Stimulated activated CD4-positive, alpha-beta T cell treated with anti-CD3 and anti-CD28 coated beads, Interleukin-12 subunit alpha, Interleukin-12 subunit beta, amount 100 ng/mL, for 24 hours (primary cell): Measurements from ENCODE around the gene SMIM11.
"Not testable (repeated sequence)": the region's sequence is repeated elsewhere in the genome, so short reads cannot be mapped to it uniquely, and the experiment has no call there.

Experiments used
- DNase-seq, 2 experiments: peaks; one replicate each; pipeline ENCODE4 v3.0.0-alpha.2; 2020; ENCODE audit warnings: low read depth in 2 of 2

SMIM11 gene

DNA sequence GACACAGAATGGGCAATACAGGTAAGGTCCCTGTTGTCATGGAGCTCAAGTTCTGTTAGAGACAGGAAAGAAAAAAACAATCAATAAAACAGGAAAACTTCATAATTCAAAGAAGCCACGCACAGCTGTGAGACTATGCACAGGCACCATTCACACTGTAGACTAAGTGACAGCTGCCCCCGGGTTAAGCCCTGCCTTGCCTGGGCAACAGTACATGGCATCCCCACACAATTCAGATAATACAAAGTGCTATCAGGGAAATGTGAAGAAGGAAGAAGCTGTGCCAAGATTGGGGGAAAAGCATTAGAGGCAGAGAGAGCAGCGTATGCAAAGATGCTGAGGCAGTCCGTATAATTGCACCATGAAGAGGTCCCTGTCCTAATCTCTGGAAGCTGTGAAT is 20.5 kb upstream of the SMIM11 start:
- DNase-seq, result no peak

DNA sequence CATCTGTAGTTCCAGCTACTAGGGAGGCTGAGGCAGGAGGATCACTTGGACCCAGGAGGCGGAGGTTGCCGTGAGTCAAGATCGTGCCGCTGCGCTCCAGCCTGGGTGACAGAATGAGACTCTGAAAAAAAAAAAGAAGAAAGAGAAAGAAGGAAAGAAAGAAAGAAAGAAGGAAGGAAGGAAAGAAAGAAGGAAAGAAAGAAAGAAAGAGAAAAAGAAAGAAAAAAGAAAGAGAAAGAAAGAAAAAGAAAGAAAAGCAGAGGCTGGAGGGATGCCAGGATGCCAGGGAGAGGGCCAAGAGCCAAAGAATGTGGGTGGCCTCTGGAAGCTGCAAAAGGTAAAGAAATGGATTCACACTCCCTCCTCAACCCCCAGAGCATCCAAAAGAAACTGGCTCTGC is 19.7 kb upstream of the SMIM11 start:
- no peak for DNase-seq

DNA sequence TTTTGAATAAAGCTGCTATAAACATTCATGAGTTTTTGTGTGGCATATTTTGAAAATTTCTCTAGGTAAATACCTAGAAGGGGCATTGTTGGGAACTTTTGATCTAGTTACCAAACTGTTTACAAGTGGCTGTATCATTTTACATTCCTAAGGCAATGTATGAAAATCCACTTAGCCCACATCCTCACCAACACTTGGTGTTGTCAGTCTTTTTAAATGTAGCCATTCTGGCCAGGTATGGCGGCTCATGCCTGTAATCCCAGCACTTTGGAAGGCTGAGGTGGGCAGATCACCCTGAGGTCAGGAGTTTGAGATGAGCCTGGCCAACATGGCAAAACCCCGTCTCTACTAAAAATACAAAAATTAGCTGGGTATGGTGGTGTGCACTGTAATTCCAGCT is 17.4 kb upstream of the SMIM11 start:
- no peak for DNase-seq

DNA sequence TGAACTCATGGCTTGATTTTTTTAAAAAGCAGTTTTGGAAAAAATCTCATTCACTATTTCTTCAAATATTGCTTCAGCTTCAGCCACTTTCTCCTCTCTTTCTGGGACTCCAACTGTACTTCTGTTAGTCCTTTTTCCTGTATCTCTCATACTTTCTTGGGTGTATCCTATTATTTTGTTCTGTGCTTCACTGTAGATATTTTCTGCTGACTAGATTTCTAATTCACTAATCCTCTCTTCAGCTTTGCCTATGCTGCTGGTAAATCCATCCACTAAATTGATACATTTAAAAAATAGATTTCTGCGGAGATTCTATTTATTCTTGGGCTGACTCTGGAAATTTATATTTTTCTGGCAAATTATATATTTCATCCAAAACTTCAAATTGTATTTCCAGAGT is 16.4 kb upstream of the SMIM11 start:
- DNase-seq, result no peak

DNA sequence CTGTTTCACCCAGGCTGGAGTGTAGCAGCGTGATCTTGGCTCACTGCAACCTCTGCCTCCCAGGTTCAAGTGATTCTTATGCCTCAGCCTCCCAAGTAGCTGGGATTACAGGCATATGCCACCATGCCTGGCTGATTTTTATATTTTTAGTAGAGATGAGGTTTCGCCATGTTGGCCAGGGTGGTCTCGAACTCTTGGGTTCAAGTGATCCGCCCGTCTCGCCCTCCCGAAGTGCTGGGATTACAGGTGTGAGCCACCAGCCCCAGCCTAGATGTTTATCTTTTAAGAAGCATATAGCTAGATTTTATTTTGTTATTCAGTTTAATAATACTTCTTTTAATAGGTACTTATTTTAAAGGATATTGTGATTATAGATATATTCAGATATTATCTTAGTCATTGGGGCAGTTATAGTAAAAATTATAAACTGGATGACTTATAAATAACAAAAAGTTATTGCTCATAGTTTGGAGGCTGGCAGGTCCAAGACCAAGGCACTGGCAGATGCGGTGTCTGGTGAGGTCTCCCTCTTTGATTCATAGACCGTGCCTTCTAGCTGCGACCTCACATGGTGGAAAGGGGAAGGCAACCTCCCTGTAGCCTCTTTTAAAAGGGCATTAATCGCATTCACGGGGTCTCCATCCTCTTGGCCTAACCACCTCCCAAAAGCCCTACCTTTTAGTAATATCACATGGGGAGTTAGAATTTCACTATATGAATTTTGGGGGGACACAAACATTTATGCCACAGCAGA is 14.6 kb upstream of the SMIM11 start:
- DNase-seq, result no peak

DNA sequence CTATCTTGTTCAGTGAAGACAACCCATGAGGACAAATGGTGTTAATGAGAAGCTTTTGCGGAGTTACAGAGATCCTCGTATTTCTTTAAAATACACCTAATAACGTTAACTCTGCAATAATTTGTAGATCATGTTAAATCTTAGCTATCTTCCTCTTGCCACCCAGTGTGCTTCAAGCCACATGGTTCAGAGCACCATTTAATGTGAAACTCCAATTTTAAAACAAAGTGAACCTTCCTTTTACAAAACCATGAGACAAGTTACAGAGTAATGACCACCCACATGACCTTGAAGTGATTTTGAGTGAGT is 13.2 kb upstream of the SMIM11 start:
- no peak for DNase-seq

DNA sequence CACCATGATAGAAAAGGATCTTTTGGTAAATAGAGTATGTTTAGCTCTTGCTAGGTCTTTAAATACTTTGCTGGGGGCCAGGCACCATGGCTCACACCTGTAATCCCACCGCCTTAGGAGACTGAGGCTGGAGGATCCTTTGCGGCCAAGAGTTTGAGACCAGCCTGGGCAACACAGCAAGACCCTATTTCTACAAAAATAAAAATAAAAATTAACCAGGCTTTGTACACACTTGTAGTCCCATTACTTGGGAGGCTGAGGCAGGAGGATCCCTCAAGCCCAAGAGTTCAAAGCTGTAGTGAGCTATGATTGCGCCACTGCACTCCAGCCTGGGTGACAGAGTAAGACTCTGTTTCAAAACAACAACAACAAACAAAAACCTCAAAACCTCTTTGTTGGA is 12.6 kb upstream of the SMIM11 start:
- DNase-seq, result no peak

DNA sequence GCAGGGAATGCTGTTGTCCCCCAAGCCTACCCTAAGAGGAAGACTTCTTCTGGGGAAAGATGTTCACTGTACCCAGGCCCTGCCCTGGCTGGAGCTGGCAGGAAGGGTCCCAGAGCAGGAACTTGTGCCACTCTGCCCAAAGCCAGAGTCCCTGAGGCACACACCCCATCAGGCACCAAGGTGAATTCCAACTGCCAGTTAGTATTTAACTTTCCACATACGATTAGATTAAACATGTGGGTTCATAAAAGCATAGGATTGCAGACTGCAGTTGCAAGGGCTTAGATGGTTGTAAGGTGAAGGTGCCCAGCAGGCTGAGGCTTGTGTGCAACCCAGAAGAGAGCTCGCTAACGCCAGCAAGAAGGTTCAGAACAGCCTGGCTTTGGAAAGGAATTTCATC is 11.6 kb upstream of the SMIM11 start, which contains the start of gene KCNE2:
TSS of gene KCNE2 (plus strand) at position 274 of the 400 bp plus-strand sequence. CDS start 6,473 bp downstream, outside the sequence.
- DNase-seq, result no peak

DNA sequence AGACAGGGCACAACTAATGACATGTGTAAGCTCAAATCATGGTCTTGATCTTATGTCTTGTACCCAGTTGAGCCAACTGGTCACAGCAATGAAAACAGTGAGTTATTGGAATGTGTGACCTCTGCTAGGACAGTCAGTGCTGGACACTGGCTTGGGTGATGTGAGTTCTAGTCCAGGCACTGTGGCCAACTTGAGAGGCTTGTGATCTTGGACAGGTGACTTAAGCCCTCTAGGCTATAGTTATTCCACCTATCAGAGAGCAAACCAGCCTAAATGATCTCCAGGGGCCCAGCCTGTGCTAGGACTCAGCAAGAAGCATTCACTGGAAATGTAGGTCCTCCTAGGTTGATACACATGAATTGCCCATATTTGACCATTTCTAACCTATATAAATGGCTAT is 10.4 kb upstream of the SMIM11 start:
- no peak for DNase-seq

DNA sequence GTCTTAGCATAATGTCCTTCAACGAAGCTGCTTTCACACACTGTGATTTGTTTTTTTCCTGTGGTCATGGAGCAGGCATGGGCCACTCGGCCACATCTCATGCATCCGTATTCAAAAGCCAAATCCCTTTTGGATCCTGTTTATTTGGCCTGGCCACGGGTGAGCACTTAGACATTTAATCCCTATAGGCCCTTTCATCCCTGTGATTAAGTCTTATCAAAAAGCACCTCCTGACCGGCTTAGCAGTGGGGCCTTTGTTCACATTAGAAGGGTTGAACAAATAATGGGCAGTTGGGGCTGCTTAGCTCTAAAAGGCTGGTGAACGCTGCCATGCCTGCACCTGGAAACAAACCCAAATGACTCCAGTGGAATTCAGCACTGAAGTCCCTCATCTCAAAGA is 9.5 kb upstream of the SMIM11 start:
- no peak for DNase-seq

DNA sequence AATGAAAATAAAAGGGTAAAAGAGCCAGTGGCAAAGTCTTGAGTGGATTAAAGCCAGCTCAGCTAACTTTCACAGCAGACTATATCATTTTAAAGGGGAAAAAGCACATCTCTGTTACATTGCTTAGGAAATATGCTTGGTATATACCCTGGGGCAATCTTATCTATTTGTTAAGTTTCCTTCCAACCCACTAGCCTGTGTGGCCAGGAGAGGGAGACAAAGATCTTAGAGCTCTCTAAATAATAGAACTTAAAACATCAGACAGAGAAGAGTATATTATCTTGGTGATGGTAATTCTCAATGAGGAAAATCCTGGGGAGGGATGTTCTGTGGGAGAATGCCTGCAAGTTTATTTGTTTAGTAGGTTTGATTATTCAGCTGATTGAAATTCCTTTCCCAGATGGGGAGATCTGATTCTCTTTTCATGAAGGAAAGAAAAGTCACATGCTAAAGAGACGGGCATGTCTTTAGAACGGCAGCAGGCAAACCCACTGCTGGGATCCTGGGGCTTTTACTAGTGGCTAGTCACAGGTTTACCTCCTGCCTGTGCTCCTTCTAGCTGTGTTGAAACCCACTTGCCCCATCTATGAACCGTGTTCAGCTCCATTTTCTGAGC is 7.9 kb upstream of the SMIM11 start:
- DNase-seq, result no peak

DNA sequence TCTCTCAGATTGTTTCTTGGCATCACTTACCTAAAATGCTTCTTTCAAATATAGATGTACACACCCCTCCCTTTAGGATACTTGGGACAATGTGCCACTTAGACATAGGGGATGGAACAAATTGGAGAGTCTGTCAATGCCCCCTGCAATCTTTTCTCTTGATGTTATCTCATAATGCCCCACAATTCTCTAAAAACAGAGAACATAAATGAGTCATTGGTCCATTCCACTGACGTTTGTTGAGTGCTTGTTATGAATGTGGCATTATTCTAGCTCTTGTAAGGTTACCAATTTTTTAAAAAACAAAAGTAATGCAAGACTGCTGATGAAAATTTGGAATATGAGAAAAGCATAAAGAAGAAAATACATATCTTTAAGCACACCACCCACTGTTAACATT is 5.6 kb upstream of the SMIM11 start:
- DNase-seq, result no peak

DNA sequence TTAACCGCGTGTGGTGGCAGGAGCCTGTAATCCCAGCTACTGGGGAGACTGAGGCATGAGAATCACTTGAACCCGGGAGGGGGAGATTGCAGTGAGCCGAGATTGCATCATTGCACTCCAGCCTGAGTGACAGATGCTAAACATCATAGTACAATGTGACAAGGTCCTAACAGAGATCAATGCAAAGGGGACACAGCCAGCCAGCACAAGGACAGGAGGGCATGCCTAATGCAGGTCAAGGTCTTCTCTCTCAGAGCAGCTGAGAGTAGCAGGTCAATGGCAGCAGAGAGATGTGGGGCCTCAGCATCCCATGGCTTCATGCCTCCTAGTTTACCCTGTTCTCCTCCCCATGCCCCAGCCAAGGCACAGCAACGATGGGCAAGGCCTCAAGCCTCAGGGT is 3.0 kb upstream of the SMIM11 start:
- no peak for DNase-seq

DNA sequence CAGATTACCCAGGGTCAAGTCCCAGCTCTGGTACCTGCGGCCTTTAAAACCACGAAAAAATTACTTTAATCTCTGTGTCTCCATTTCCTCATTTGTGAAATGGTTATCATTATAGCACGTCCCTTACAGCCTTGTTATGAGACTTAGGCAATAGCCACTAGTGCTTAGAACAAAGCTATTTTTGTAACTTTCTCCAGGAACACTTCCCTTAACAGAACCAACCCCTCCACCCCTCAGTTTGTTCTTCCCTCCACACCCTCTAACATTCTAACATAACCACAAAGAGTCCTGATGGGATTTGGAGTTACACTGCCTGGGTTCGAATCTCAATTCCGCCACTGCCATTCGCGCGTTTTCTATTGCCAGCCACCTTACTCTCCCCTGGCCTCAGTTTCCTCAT is 845 bp upstream of the SMIM11 start:
- DNase-seq, result not testable (repeated sequence)

DNA sequence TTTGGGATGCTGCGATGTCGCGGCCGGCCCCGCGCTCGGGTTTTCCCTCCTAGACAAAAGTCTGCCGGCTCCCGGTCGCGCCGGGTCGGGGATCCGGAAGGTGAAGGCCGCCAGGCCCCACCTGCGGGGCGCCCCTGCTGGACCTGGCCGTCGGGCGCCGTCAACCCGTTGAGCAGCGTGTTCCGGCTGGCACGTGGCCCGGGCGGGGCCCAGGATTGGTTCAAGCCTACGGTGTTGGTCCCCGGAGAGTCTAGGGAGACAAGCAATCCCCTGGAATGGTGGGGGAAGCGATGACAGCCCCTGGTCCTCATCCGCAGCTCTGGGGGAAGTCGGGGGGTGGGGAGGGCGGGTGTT is 289 bp downstream of the SMIM11 start:
- DNase-seq, result not testable (repeated sequence)

DNA sequence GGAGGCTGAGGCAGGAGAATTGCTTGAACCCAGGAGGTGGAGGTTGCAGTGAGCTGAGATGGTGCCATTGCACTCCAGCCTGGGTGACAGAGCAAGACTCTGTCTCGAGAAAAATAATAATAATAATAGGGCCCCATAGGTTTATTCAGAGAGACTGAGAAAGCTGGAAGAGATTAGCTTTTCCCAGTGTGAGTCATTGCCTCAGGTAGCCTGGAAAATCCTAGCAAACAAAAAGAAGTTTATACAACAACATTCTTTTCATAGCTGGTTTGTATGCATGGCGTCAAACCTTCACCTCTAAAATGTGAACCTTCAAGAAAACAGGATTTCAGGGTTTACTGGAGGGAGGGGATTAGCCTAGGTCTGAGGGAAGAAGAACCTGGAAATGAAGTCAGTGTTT is 7.8 kb downstream of the SMIM11 start:
- DNase-seq, result not testable (repeated sequence)

DNA sequence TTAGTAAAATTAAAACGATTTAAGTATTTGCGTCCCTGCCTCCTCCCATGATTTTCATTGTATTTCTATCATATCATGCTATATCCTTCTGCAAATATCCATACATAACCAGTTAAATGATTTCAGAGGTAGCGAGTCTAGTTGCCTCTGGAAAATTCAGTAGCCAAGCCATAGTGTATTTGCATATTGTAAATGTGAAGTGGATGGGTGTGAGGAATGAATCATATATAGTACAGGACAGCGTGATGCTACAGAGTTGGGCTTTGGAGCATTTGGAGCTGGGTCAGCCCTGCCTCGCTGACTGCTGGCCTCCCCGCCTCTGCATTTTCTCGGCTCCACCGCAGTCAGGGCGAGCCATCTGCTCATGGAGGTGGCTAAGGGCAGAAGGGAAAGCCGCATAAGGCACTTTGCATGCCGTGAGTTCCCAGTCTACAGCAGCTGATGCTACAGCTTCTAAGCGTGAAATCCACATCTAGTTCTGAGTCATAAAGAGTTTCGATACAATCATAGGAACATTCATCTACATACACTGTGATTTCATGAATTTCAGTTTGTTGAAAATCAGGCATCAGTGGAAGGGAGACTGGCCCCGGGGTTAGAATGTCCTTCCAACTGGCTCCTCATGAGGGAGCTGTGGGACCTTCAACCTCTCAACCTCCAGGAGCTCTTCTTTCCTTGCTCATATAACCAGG is 8.6 kb downstream of the SMIM11 start:
- DNase-seq, result not testable (repeated sequence)

DNA sequence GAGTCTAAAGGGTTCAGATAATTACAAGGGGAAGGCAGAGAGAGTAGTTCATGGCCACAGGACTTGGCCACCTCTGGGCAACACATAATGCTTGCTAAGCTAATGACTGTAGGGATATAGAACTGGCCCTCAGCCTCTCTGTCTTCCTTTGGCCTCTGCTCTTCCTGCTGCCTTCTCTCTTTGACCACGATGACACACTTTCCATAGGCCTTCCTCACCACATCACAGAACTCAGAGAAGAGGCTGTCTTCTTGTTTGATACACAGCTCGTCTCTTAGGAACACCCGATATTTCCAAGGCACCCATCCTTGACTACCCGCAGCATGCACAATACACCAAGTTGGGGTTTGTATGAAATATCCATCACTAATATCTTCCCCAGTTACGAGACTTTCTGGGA is 25.2 kb downstream of the SMIM11 start:
- not testable (repeated sequence) for DNase-seq

DNA sequence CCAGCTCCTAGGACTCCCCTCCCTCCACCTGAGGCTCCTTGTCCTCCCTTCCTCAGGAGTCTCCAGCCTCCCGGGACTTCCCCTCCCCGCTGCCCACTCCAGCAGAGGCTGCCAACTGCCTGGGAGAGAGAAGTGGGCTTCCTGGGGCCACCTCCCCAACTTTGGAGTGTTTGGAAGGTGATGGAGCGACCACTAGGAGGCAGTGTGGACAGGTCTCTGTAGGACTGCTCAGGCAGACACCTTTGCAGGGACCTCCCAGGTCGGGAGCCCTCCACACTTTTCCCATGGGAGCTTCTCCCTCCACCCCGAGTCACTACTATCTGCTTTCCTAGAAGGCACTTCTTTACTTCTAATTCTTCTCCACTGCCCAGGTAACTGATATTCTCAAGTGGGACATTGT is 29.4 kb downstream of the SMIM11 start:
- not testable (repeated sequence) for DNase-seq

DNA sequence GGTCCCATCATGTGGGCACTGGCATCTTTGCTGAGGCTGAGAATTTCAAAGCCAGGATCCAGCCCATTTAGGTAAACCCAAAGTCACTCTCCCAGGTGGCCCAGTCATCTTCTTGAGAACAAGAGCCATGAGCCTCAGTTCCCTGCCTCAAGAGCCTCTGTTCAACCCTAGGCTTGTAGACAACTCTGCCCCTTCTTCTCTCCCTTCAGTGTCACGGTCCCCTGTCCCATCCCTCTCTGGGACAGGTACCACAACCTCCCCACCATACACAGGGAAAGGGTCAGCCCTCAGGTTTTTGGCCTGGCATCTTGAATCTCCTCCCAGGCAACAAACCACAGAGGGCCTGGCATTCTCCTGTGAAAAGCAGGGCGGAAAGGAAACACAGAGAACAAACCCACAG is 30.4 kb downstream of the SMIM11 start:
- not testable (repeated sequence) for DNase-seq

DNA sequence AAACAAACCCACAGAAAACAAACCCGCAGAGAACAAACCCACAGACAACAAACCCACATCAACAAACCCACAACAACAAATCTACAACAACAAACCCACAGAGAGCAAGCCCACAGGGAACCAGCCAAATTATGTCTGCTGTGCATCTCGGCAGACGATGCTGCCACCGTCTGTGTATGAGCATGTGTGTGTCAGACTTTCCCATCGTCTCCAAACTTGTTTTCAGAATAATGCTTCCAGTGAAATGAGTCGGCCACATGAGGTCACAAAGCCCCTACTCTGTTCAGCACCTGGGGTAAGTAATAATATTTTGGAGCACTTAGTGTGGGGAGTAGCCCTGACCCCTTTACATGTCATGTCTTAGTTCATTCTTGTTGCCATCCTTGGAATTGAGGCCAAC is 30.8 kb downstream of the SMIM11 start:
- DNase-seq, result not testable (repeated sequence)

DNA sequence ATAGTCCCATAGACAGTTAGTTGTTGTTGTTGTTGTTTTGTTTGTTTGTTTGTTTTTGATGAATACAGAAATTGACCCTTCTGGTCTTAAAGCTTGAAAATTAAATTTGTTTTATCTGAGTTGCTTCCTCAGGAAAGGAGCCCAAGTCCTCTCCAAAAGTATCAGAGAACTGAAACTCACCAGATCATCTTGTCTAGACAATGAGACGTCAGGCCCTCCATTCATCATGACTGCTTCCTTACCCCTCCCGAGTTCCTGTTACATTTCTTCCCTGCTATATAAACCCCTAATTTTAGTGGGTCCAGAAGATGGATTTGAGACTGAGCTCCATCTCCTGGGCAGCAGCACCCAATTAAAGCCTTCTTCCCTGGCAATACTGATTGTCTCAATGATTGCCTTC is 31.4 kb downstream of the SMIM11 start:
- not testable (repeated sequence) for DNase-seq

DNA sequence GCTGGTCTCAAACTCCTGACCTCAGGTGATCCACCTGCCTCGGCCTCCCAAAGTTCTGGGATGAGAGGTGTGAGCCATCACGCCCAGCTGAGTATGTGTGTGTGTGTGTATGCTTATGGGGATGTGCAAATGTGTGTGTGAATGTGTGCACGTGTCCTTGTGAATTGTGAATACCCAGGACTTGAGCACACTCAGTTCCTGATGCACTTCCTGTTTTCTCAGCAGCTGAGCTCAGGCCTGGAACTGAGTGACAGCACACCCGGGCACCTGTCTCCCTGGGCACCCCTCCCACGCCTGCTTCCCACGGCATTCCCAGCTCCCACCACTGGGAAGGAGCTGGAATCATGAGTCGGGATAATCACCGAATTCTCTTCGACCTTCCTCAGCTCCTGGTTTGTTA is 32.0 kb downstream of the SMIM11 start:
- DNase-seq, result not testable (repeated sequence)
